ENCODE results near the gene CMIP. TPM values are rescaled to one million over a fixed set of nuclear protein-coding genes. Genes with fewer than 3 reads are reported as not detected.

The CMIP gene
- total RNA-seq, 1 experiment from 2014 or later, result 53.6 TPM

DNA sequence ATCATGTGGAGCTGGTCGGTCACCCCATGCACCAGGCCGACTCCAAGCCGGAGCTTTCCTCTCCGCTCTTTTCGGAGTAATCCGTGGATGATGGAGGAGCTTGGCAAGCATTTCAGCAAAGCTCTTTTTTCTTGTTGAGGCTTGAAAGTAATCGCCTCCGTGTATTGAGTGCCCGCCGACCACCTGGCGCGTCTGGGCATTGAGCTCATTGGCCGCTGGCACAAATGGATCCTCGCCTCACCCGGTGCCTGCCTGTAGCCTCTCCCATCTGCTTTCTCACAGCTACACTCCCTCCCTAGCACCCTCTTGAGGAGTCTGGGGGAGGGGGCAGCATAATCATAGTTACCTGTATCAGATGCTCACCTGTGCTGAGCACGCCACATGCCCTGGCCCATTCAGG is 148.9 kb downstream of the CMIP start:
- peaks cover 14% of the 10 kb centered on the region for H3K4me1 Mint-ChIP-seq (ENCODE audit: insufficient read depth, unreplicated experiment)
- H3K27ac Mint-ChIP-seq (ENCODE audit: low read depth, unreplicated experiment), result no peak overlapping the region
- ChIA-PET CTCF (interaction anchor here (0.6 kb wide), 3 partner anchors 97 to 139 kb away, joined by 3 to 4 read pairs (median 3); no protein-coding TSS in a partner anchor), POLR2A (interaction anchor here (0.9 kb wide), 1 partner anchor 9 kb away, joined by 3 read pairs; no protein-coding TSS in a partner anchor)
- peaks cover 12% of the 10 kb centered on the region for H3K36me3 Mint-ChIP-seq (ENCODE audit: insufficient read depth, unreplicated experiment)
- no TSS peak for BruUV-seq (replicated peaks)
- no peak overlapping the region for H3K4me3 Mint-ChIP-seq (ENCODE audit: unreplicated experiment)
- no peaks in the 10 kb centered on the region for H3K27me3 Mint-ChIP-seq (ENCODE audit: insufficient read depth, unreplicated experiment)
- intact Hi-C loops (cut with micrococcal nuclease), result no loop called here
- DNase-seq (ENCODE audit: unreplicated experiment), result no peak
- TF ChIP-seq, protein P1, sequence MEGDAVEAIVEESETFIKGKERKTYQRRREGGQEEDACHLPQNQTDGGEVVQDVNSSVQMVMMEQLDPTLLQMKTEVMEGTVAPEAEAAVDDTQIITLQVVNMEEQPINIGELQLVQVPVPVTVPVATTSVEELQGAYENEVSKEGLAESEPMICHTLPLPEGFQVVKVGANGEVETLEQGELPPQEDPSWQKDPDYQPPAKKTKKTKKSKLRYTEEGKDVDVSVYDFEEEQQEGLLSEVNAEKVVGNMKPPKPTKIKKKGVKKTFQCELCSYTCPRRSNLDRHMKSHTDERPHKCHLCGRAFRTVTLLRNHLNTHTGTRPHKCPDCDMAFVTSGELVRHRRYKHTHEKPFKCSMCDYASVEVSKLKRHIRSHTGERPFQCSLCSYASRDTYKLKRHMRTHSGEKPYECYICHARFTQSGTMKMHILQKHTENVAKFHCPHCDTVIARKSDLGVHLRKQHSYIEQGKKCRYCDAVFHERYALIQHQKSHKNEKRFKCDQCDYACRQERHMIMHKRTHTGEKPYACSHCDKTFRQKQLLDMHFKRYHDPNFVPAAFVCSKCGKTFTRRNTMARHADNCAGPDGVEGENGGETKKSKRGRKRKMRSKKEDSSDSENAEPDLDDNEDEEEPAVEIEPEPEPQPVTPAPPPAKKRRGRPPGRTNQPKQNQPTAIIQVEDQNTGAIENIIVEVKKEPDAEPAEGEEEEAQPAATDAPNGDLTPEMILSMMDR (IDR thresholded peaks at IDR 0.05; ENCODE audit: unreplicated experiment), result no peak
- no peaks in the 10 kb centered on the region for H3K9me3 Mint-ChIP-seq (ENCODE audit: unreplicated experiment)

DNA sequence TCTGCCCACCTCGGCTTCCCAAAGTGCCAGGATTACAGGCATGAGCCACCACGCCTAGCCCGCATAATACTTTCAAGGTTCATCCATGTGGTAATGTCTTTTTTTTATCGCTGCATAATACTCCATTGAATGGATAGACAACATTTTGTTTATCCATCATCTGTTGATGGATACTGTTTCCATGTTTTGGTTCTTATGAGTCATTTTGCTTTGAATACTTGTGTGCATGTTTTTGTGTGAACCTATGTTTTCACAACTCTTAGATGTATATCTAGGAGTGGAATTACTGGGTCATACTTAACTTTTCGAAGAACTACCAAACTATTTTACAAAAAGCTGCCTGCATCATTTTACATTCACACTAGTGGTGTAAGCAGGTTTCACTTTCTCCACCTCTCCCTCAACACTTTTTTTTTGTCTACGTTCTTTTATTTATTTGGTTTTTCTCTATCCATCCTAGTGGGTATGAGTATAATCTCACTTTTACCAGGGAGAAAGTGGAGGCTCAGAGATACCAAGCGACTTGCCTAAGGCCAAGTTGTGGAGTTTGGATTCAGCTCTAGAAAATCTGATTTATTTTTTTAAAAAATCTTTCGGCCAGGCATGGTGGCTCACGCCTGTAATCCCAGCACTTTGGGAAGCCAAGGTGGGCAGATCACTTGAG is 151.2 kb downstream of the CMIP start:
- H3K36me3 Mint-ChIP-seq (ENCODE audit: insufficient read depth, unreplicated experiment), result peaks cover 23% of the 10 kb centered on the region
- no peak overlapping the region for H3K4me3 Mint-ChIP-seq (ENCODE audit: unreplicated experiment)
- TF ChIP-seq, protein P1 (IDR thresholded peaks at IDR 0.05; ENCODE audit: unreplicated experiment), result no peak
- H3K9me3 Mint-ChIP-seq (ENCODE audit: unreplicated experiment), result no peaks in the 10 kb centered on the region
- ChIA-PET POLR2A (no interaction called here), CTCF (interaction anchor here (0.7 kb wide), 1 partner anchor 102 kb away, joined by 3 read pairs; no protein-coding TSS in a partner anchor)
- DNase-seq (ENCODE audit: unreplicated experiment), result no peak
- peaks cover 36% of the 10 kb centered on the region for H3K4me1 Mint-ChIP-seq (ENCODE audit: insufficient read depth, unreplicated experiment)
- no peaks in the 10 kb centered on the region for H3K27me3 Mint-ChIP-seq (ENCODE audit: insufficient read depth, unreplicated experiment)
- intact Hi-C loops (cut with micrococcal nuclease), result no loop called here
- H3K27ac Mint-ChIP-seq (ENCODE audit: low read depth, unreplicated experiment), result no peak overlapping the region
- BruUV-seq (replicated peaks), result no TSS peak

DNA sequence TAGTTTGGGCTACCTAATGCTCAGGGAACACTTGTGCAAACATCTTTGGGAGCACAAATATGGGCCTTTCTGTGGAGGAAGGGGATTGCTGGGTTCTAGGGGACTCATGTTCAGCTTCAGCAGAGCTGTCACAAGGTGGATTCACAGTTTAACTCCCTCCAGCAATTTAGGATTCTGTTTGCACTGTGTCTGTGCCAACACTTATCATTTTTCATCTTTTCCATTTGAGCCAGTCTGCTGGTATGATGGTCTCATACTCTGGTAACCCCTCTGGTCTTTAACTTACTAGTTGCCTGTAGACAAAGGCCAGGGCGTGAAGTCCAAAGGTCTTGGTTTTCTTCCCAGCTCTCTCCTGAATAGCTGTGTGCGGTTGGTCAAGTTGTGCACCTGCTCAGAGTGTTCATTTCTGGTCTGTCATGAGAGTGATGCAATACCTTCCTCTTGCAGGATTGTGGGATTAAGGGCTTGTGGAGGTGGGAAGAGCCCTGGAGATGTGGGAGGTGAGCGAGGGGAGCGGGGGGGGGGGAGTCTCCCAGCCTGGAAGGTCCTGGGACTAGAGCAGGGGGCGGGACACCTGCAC is 152.6 kb downstream of the CMIP start:
- Mint-ChIP-seq H3K4me1 (ENCODE audit: insufficient read depth, unreplicated experiment) (peaks cover 44% of the 10 kb centered on the region), H3K9me3 (ENCODE audit: unreplicated experiment) (no peaks in the 10 kb centered on the region), H3K4me3 (ENCODE audit: unreplicated experiment) (no peak overlapping the region), H3K36me3 (ENCODE audit: insufficient read depth, unreplicated experiment) (peaks cover 30% of the 10 kb centered on the region), H3K27ac (ENCODE audit: low read depth, unreplicated experiment) (no peak overlapping the region), H3K27me3 (ENCODE audit: insufficient read depth, unreplicated experiment) (no peaks in the 10 kb centered on the region)
- no TSS peak for BruUV-seq (replicated peaks)
- ChIA-PET POLR2A (interaction anchor here (0.7 to 5.3 kb wide), 3 partner anchors 13 to 70 kb away, joined by 3 to 64 read pairs (median 4); no protein-coding TSS in a partner anchor), CTCF (interaction anchor here (0.6 to 1.3 kb wide), 5 partner anchors 11 to 392 kb away, joined by 3 to 4 read pairs (median 3); no protein-coding TSS in a partner anchor)
- intact Hi-C loops (cut with micrococcal nuclease), result no loop called here
- DNase-seq (ENCODE audit: unreplicated experiment), result no peak
- TF ChIP-seq, protein P1 (IDR thresholded peaks at IDR 0.05; ENCODE audit: unreplicated experiment), result no peak

DNA sequence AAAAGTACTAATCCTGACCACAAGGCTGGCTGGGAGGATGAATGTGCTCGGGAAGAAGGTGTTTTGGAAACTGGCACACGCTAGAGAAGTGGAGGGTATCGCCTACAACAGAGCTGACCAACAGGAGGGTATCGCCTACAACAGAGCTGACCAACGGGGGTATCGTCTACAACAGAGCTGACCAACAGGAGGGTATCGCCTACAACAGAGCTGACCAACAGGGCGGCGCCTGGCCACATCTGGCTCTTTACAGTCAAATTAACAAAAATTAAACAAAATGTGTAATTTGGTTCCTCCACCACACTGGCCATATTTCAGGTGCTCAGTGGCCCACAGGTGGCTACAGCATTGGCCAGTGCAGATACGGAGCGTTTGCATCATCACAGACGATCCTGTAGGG is 153.5 kb downstream of the CMIP start:
- ChIA-PET POLR2A (interaction anchor here (0.8 to 5.3 kb wide), 4 partner anchors 11 to 103 kb away, joined by 3 to 64 read pairs (median 7); no protein-coding TSS in a partner anchor), CTCF (interaction anchor here (0.9 to 1.6 kb wide), 3 partner anchors 11 to 68 kb away, joined by 3 to 7 read pairs (median 4); no protein-coding TSS in a partner anchor)
- Mint-ChIP-seq H3K4me1 (ENCODE audit: insufficient read depth, unreplicated experiment) (peaks cover 45% of the 10 kb centered on the region), H3K36me3 (ENCODE audit: insufficient read depth, unreplicated experiment) (peaks cover 26% of the 10 kb centered on the region), H3K27me3 (ENCODE audit: insufficient read depth, unreplicated experiment) (no peaks in the 10 kb centered on the region), H3K27ac (ENCODE audit: low read depth, unreplicated experiment) (no peak overlapping the region), H3K4me3 (ENCODE audit: unreplicated experiment) (no peak overlapping the region), H3K9me3 (ENCODE audit: unreplicated experiment) (no peaks in the 10 kb centered on the region)
- no peak for DNase-seq (ENCODE audit: unreplicated experiment)
- TF ChIP-seq, protein P1 (IDR thresholded peaks at IDR 0.05; ENCODE audit: unreplicated experiment), result no peak
- intact Hi-C loops (cut with micrococcal nuclease), result no loop called here
- BruUV-seq (replicated peaks), result no TSS peak
